Endodermal cell (in vitro differentiated cells): Measurements from ENCODE around the gene TNKS1BP1. TPM values are rescaled to one million over a fixed set of nuclear protein-coding genes. Genes with fewer than 3 reads are reported as not detected.

ENCODE experiments used
- DNase-seq: peaks from one replicate; pipeline ENCODE4 v3.0.0-alpha.2; 2017
- H3K27ac ChIP-seq: 2 replicates; pipeline ENCODE4 v1.5.1; 2013; ENCODE audit warnings: mild to moderate bottlenecking, low read depth, low read length, moderate library complexity
- H3K27me3 ChIP-seq: 2 replicates; pipeline ENCODE4 v1.6.1; 2013; ENCODE audit warnings: mild to moderate bottlenecking, low read length, moderate library complexity; ENCODE audit not compliant: insufficient read depth, control insufficient read depth, poor library complexity, severe bottlenecking
- H3K36me3 ChIP-seq: 2 replicates; pipeline ENCODE4 v1.7.0; 2013; ENCODE audit warnings: mild to moderate bottlenecking, low read length, moderate library complexity; ENCODE audit not compliant: control insufficient read depth, insufficient read depth
- H3K4me1 ChIP-seq: one replicate; pipeline ENCODE4 v1.7.0; 2013; ENCODE audit warnings: low read length; ENCODE audit not compliant: control insufficient read depth, insufficient read depth
- H3K4me3 ChIP-seq: 2 replicates; pipeline ENCODE4 v1.5.1; 2013; ENCODE audit warnings: mild to moderate bottlenecking, low read length, moderate library complexity
- H3K9ac ChIP-seq: 2 replicates; pipeline ENCODE4 v1.6.1; 2013; ENCODE audit warnings: mild to moderate bottlenecking, low read length, moderate library complexity; ENCODE audit not compliant: poor library complexity, severe bottlenecking; ENCODE audit errors: extremely low read depth
- H3K9me3 ChIP-seq: 2 replicates; pipeline ENCODE4 v1.6.1; 2013; ENCODE audit warnings: mild to moderate bottlenecking, low read length, moderate library complexity; ENCODE audit not compliant: control insufficient read depth
- H3K27ac Mint-ChIP-seq: 2 replicates; pipeline ENCODE4 v1.8.0; 2020; ENCODE audit warnings: mixed read lengths
- H3K27me3 Mint-ChIP-seq: 2 replicates; pipeline ENCODE4 v1.8.0; 2021; ENCODE audit warnings: mild to moderate bottlenecking, mixed read lengths; ENCODE audit not compliant: insufficient read depth
- H3K36me3 Mint-ChIP-seq: 2 replicates; pipeline ENCODE4 v1.8.0; 2020; ENCODE audit warnings: low read depth, mixed read lengths
- H3K4me1 Mint-ChIP-seq: 2 replicates; pipeline ENCODE4 v1.8.0; 2020; ENCODE audit warnings: mixed read lengths
- H3K4me3 Mint-ChIP-seq: 2 replicates; pipeline ENCODE4 v1.8.0; 2020; ENCODE audit warnings: mild to moderate bottlenecking, moderate library complexity, mixed read lengths
- H3K9me3 Mint-ChIP-seq: 2 replicates; pipeline ENCODE4 v1.8.0; 2020; ENCODE audit warnings: mild to moderate bottlenecking, mixed read lengths
- WGBS, 2 experiments: methylation state at CpG; one replicate each; pipeline versions ENCODE4 v1.1.5 to v1.1.7; 2013; ENCODE audit warnings: missing lambda C conversion rate in 2 of 2, mixed read lengths in 1 of 2; ENCODE audit not compliant: insufficient coverage in 1 of 2, insufficient read length in 1 of 2; 5-methylcytosine and 5-hydroxymethylcytosine counted together
- total RNA-seq, 2 donors: library from RNA; stranded (reverse); fragmentation: NEBNext Ultra II Directional in 1 of 2; extraction: Animal tissue kit (Norgen Biotek cat#: 25700) in 1 of 2; gene quantifications; 2 replicates in 1 of 2; 3 replicates in 1 of 2; pipeline ENCODE4 v1.2.1, GENCODE V29; 2021
- TF ChIP-seq, protein P1 (sequence below): fragments of 200-600 bp; sonication (generic); conservative IDR thresholded peaks from 2 replicates; pipeline ENCODE4 v1.5.0; 2021; ENCODE audit warnings: antibody characterized with exemption, mild to moderate bottlenecking

The TNKS1BP1 gene
- total RNA-seq, 2 donors from 2014 or later = 60.4 to 73.8 TPM

DNA sequence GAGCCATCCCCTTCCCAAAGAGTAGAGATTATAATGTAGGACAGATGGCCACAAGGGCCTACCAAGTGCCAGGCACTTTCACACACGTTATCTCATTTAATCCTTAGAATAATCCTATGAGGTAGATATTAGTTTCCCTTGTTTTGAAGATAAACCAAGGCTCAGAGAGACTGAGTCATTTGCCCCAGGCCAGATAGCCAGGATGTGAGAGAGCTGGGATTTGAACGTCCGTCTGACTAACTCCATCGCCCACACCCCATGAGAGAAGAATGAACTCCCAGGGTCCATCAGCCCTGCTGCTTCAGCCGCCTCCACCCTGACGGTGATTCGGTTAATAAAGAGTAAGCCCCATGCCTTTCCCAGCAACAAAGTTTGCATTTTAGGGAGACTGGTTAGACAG lies 45.5 kb upstream of the TNKS1BP1 start:
- Mint-ChIP-seq H3K27ac (no peak overlapping the region), H3K4me3 (no peak overlapping the region), H3K27me3 (peaks cover 58% of the 10 kb centered on the region), H3K4me1 (peaks cover 10% of the 10 kb centered on the region), H3K36me3 (no peaks in the 10 kb centered on the region), H3K9me3 (no peaks in the 10 kb centered on the region)
- Histone ChIP-seq H3K27ac (no peak overlapping the region), H3K4me3 (no peak overlapping the region), H3K4me1 (peaks cover 12% of the 10 kb centered on the region), H3K36me3 (no peaks in the 10 kb centered on the region), H3K9ac (no peak overlapping the region), H3K9me3 (no peaks in the 10 kb centered on the region), H3K27me3 (peaks cover 61% of the 10 kb centered on the region)
- no peak for DNase-seq
- TF ChIP-seq, protein P1, sequence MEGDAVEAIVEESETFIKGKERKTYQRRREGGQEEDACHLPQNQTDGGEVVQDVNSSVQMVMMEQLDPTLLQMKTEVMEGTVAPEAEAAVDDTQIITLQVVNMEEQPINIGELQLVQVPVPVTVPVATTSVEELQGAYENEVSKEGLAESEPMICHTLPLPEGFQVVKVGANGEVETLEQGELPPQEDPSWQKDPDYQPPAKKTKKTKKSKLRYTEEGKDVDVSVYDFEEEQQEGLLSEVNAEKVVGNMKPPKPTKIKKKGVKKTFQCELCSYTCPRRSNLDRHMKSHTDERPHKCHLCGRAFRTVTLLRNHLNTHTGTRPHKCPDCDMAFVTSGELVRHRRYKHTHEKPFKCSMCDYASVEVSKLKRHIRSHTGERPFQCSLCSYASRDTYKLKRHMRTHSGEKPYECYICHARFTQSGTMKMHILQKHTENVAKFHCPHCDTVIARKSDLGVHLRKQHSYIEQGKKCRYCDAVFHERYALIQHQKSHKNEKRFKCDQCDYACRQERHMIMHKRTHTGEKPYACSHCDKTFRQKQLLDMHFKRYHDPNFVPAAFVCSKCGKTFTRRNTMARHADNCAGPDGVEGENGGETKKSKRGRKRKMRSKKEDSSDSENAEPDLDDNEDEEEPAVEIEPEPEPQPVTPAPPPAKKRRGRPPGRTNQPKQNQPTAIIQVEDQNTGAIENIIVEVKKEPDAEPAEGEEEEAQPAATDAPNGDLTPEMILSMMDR = no peak
- 87 to 91% methylated on average over 6 to 7 of the region's 7 CpGs for WGBS, 2 experiments

DNA sequence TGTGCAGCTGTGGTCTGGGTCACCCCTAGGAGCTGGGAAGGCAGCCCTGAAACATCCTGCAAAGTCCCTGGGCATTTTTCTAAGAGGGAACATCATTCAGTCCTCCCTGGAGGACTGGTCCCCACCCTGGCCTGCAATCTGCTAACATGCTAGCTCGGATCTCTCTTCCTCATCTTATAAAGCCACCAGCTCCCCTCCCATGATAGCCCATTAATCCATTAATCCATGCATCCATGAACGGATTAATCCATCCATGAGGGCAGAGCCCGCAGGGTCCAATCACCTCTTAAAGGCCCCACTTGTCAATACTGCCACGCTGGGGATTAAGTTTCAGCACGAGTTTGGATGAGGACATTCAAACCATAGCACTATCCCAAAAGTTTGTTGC lies 44.1 kb upstream of the TNKS1BP1 start:
- DNase-seq = no peak
- H3K9me3 ChIP-seq = no peaks in the 10 kb centered on the region
- H3K9ac ChIP-seq = no peak overlapping the region
- Mint-ChIP-seq H3K9me3 (no peaks in the 10 kb centered on the region), H3K27ac (no peak overlapping the region), H3K4me1 (peaks cover 16% of the 10 kb centered on the region), H3K27me3 (peaks cover 59% of the 10 kb centered on the region), H3K36me3 (no peaks in the 10 kb centered on the region), H3K4me3 (no peak overlapping the region)
- H3K36me3 ChIP-seq = no peaks in the 10 kb centered on the region
- TF ChIP-seq, protein P1 = no peak
- WGBS, 2 experiments = 83 to 93% methylated on average over 4 to 5 of the region's 5 CpGs
- H3K27ac ChIP-seq = no peak overlapping the region
- no peak overlapping the region for H3K4me3 ChIP-seq
- peaks cover 65% of the 10 kb centered on the region for H3K27me3 ChIP-seq
- H3K4me1 ChIP-seq = peaks cover 13% of the 10 kb centered on the region

DNA sequence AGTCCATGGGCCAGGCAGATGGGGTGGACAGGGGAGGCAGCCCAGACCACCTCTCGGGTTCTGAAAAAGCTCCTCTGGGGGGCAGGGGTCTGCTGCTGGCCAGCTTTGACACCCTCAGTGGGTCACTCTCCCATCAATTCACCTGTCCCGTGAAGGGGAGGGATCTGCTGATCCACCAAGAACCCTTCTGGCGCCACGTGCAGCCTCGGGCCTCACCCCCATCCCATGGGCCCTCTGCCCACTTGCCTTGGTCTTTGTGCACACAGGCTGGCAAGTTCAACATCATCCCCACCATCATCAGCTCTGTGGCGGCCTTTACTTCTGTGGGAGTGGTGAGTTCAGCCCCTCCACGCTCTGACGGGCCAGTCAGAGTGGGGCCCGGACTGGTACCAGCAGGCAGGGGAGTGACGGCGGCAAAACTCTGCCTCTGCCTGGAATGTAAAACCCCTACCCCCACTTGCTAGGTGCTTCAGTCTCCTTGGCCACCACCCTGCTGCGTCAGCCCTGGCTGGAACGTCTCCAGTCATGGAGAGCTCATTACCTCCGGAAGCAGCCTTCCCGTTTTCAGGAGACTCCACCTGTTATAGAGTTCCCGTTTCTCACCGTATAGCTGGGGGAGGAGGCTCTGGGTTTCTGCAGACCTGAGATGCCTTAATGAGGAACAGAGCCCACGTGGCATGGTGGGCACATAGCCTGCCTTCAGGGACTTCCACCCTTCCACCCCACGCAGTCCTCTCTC lies 43.5 kb upstream of the TNKS1BP1 start:
- no peak overlapping the region for H3K9ac ChIP-seq

More for the DNA sequence above, 43.5 kb upstream of the TNKS1BP1 start:
- H3K27ac ChIP-seq = no peak overlapping the region
- no peaks in the 10 kb centered on the region for H3K9me3 ChIP-seq
- H3K4me3 ChIP-seq = no peak overlapping the region
- H3K36me3 ChIP-seq = no peaks in the 10 kb centered on the region
- Mint-ChIP-seq H3K9me3 (no peaks in the 10 kb centered on the region), H3K4me1 (peaks cover 16% of the 10 kb centered on the region), H3K4me3 (no peak overlapping the region), H3K27me3 (peaks cover 59% of the 10 kb centered on the region), H3K27ac (no peak overlapping the region), H3K36me3 (no peaks in the 10 kb centered on the region)
- peaks cover 13% of the 10 kb centered on the region for H3K4me1 ChIP-seq
- no peak for DNase-seq
- TF ChIP-seq, protein P1 = no peak
- WGBS, 2 experiments = 77 to 80% methylated on average over 7 to 19 of the region's 19 CpGs
- H3K27me3 ChIP-seq = peaks cover 70% of the 10 kb centered on the region
